ENCODE data around the gene PON3.

- TF ChIP-seq CTCF (IDR thresholded peaks at IDR 0.05; ENCODE audit: low read length) (no peak), EZH2 (optimal IDR thresholded peaks at IDR 0.05; ENCODE audit: low read depth, low read length) (no peak)
Measured at GRCh38 chr7:95391761-95392160, 4.4 kb downstream of the PON3 start.
